Endodermal cell (in vitro differentiated cells): ENCODE results near the gene KCNQ2. TPM values are rescaled to one million over a fixed set of nuclear protein-coding genes. Genes with fewer than 3 reads are reported as not detected.

Experiments used
- DNase-seq: peaks from one replicate; pipeline ENCODE4 v3.0.0-alpha.2; 2017
- H3K27ac ChIP-seq: 2 replicates; pipeline ENCODE4 v1.5.1; 2013; ENCODE audit warnings: mild to moderate bottlenecking, low read depth, low read length, moderate library complexity
- H3K27me3 ChIP-seq: 2 replicates; pipeline ENCODE4 v1.6.1; 2013; ENCODE audit warnings: mild to moderate bottlenecking, low read length, moderate library complexity; ENCODE audit not compliant: insufficient read depth, control insufficient read depth, poor library complexity, severe bottlenecking
- H3K36me3 ChIP-seq: 2 replicates; pipeline ENCODE4 v1.7.0; 2013; ENCODE audit warnings: mild to moderate bottlenecking, low read length, moderate library complexity; ENCODE audit not compliant: control insufficient read depth, insufficient read depth
- H3K4me1 ChIP-seq: one replicate; pipeline ENCODE4 v1.7.0; 2013; ENCODE audit warnings: low read length; ENCODE audit not compliant: control insufficient read depth, insufficient read depth
- H3K4me3 ChIP-seq: 2 replicates; pipeline ENCODE4 v1.5.1; 2013; ENCODE audit warnings: mild to moderate bottlenecking, low read length, moderate library complexity
- H3K9ac ChIP-seq: 2 replicates; pipeline ENCODE4 v1.6.1; 2013; ENCODE audit warnings: mild to moderate bottlenecking, low read length, moderate library complexity; ENCODE audit not compliant: poor library complexity, severe bottlenecking; ENCODE audit errors: extremely low read depth
- H3K9me3 ChIP-seq: 2 replicates; pipeline ENCODE4 v1.6.1; 2013; ENCODE audit warnings: mild to moderate bottlenecking, low read length, moderate library complexity; ENCODE audit not compliant: control insufficient read depth
- H3K27ac Mint-ChIP-seq: 2 replicates; pipeline ENCODE4 v1.8.0; 2020; ENCODE audit warnings: mixed read lengths
- H3K27me3 Mint-ChIP-seq: 2 replicates; pipeline ENCODE4 v1.8.0; 2021; ENCODE audit warnings: mild to moderate bottlenecking, mixed read lengths; ENCODE audit not compliant: insufficient read depth
- H3K36me3 Mint-ChIP-seq: 2 replicates; pipeline ENCODE4 v1.8.0; 2020; ENCODE audit warnings: low read depth, mixed read lengths
- H3K4me1 Mint-ChIP-seq: 2 replicates; pipeline ENCODE4 v1.8.0; 2020; ENCODE audit warnings: mixed read lengths
- H3K4me3 Mint-ChIP-seq: 2 replicates; pipeline ENCODE4 v1.8.0; 2020; ENCODE audit warnings: mild to moderate bottlenecking, moderate library complexity, mixed read lengths
- H3K9me3 Mint-ChIP-seq: 2 replicates; pipeline ENCODE4 v1.8.0; 2020; ENCODE audit warnings: mild to moderate bottlenecking, mixed read lengths
- WGBS, 2 experiments: methylation state at CpG; one replicate each; pipeline versions ENCODE4 v1.1.5 to v1.1.7; 2013; ENCODE audit warnings: missing lambda C conversion rate in 2 of 2, mixed read lengths in 1 of 2; ENCODE audit not compliant: insufficient coverage in 1 of 2, insufficient read length in 1 of 2; 5-methylcytosine and 5-hydroxymethylcytosine counted together
- total RNA-seq, 2 donors: library from RNA; stranded (reverse); fragmentation: NEBNext Ultra II Directional in 1 of 2; extraction: Animal tissue kit (Norgen Biotek cat#: 25700) in 1 of 2; gene quantifications; 2 replicates in 1 of 2; 3 replicates in 1 of 2; pipeline ENCODE4 v1.2.1, GENCODE V29; 2021
- TF ChIP-seq, protein P1 (sequence below): fragments of 200-600 bp; sonication (generic); conservative IDR thresholded peaks from 2 replicates; pipeline ENCODE4 v1.5.0; 2021; ENCODE audit warnings: antibody characterized with exemption, mild to moderate bottlenecking

Gene KCNQ2
- total RNA-seq, 2 donors from 2014 or later, result 36.4 to 62.8 TPM

DNA sequence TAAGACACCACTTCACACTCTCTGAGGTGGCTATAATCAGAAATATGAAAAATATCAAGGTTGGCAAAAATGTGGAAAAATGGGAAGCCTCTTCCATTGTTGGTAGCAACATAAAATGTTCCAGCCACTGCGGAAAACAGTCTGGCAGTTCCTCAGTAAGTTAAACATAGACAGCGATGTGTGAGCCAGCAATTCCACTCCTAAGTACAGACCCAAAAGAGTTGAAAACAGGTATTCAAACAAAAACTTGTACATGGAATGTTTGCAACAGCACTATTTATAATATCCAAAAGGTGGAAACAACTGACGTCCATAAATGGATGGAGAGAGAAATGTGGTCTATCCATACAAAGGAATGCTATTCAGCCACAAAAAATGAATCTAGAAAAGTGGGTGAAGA lies 40.8 kb upstream of the KCNQ2 start:
- 95 to 100% methylated on average over 3 of the region's 3 CpGs for WGBS, 2 experiments
- Histone ChIP-seq H3K27me3 (no peaks in the 10 kb centered on the region), H3K4me3 (no peak overlapping the region), H3K9me3 (no peaks in the 10 kb centered on the region), H3K9ac (no peak overlapping the region), H3K4me1 (no peaks in the 10 kb centered on the region), H3K27ac (no peak overlapping the region), H3K36me3 (no peaks in the 10 kb centered on the region)
- peaks cover 1% of the 10 kb centered on the region for H3K36me3 Mint-ChIP-seq
- no peaks in the 10 kb centered on the region for H3K4me1 Mint-ChIP-seq
- no peak for DNase-seq
- no peak overlapping the region for H3K4me3 Mint-ChIP-seq
- peaks cover 5% of the 10 kb centered on the region for H3K9me3 Mint-ChIP-seq
- peaks cover 17% of the 10 kb centered on the region for H3K27me3 Mint-ChIP-seq
- no peak overlapping the region for H3K27ac Mint-ChIP-seq
- TF ChIP-seq, protein P1, sequence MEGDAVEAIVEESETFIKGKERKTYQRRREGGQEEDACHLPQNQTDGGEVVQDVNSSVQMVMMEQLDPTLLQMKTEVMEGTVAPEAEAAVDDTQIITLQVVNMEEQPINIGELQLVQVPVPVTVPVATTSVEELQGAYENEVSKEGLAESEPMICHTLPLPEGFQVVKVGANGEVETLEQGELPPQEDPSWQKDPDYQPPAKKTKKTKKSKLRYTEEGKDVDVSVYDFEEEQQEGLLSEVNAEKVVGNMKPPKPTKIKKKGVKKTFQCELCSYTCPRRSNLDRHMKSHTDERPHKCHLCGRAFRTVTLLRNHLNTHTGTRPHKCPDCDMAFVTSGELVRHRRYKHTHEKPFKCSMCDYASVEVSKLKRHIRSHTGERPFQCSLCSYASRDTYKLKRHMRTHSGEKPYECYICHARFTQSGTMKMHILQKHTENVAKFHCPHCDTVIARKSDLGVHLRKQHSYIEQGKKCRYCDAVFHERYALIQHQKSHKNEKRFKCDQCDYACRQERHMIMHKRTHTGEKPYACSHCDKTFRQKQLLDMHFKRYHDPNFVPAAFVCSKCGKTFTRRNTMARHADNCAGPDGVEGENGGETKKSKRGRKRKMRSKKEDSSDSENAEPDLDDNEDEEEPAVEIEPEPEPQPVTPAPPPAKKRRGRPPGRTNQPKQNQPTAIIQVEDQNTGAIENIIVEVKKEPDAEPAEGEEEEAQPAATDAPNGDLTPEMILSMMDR, result no peak

DNA sequence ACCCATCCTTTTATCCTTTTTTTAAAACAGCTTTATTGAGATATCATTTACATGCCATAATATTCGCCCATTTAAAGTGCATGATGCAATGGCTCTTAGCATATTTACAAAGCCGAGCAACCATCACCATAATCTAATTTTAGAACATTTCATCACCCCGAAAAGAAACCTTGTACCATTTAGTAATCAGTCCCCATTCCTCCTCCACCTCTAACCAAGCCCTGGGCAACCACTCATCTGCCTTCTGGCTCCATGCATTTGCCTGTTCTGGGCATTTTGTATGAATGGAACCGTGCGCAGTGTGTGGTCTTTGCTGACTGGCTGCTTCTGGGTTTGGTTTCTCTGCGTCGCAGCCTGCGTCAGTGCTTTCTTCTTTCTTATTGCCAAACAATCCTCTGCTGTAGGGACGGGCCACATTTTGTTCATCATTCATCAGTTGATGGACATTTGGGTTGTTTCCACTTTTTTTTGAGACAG lies 36.7 kb upstream of the KCNQ2 start:
- H3K27me3 Mint-ChIP-seq, result peaks cover 22% of the 10 kb centered on the region
- 95 to 97% methylated on average over 8 to 9 of the region's 9 CpGs for WGBS, 2 experiments

DNA sequence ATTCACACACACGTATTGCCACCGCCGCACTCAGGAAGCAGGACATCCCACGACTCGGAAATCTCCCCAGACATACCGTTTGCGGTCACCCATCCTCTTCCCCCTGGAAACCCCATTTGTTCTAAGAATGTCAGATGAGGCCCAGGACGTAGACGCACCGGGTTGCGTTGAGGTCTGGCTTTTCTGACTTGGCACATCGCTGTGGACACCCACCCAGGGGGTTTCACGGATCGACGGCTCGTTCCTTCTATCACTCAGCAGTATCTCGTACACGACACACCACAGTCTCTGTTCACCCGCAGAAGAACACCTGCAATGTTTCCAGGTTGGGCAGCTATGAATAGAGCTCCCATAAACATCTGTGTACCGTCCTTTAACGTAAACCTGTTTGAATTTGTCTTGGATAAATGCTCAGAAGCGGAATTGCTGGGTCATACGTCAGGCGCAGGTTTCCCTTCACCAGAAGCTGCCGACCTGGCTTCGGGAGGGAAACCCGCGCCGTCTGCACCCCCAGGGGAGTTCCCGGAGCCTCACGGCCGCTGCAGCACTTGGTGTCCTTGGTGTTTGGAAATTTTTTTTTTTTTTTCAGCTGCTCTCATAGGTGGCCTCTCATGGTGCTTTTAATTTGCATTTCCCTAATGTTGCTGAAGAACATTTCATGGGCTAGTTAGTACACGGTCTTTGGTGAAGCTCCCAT lies 35.8 kb upstream of the KCNQ2 start:
- peaks cover 7% of the 10 kb centered on the region for H3K9me3 ChIP-seq
- WGBS, 2 experiments, result 93 to 94% methylated on average over 29 to 33 of the region's 33 CpGs
- TF ChIP-seq, protein P1, result no peak
- H3K36me3 ChIP-seq, result no peaks in the 10 kb centered on the region
- H3K27me3 Mint-ChIP-seq, result peaks cover 27% of the 10 kb centered on the region
- DNase-seq, result peak; percentile 22
- H3K4me3 ChIP-seq, result no peak overlapping the region
- no peaks in the 10 kb centered on the region for H3K27me3 ChIP-seq
- H3K9ac ChIP-seq, result no peak overlapping the region
- H3K4me3 Mint-ChIP-seq, result no peak overlapping the region
- H3K4me1 Mint-ChIP-seq, result no peaks in the 10 kb centered on the region
- peaks cover 7% of the 10 kb centered on the region for H3K9me3 Mint-ChIP-seq
- no peaks in the 10 kb centered on the region for H3K4me1 ChIP-seq
- no peak overlapping the region for H3K27ac Mint-ChIP-seq
- no peaks in the 10 kb centered on the region for H3K36me3 Mint-ChIP-seq
- no peak overlapping the region for H3K27ac ChIP-seq

More for the DNA sequence above, 36.7 kb upstream of the KCNQ2 start:
- Histone ChIP-seq H3K36me3 (no peaks in the 10 kb centered on the region), H3K4me1 (no peaks in the 10 kb centered on the region), H3K27me3 (no peaks in the 10 kb centered on the region), H3K4me3 (no peak overlapping the region), H3K9ac (no peak overlapping the region), H3K9me3 (peaks cover 7% of the 10 kb centered on the region), H3K27ac (no peak overlapping the region)
- Mint-ChIP-seq H3K27ac (no peak overlapping the region), H3K4me1 (no peaks in the 10 kb centered on the region), H3K9me3 (peaks cover 8% of the 10 kb centered on the region), H3K4me3 (no peak overlapping the region), H3K36me3 (no peaks in the 10 kb centered on the region)
- TF ChIP-seq, protein P1, result no peak
- DNase-seq, result peak; percentile 6
